ENCODE measurements around the gene CCM2. TPM values are rescaled to one million over a fixed set of nuclear protein-coding genes. Genes with fewer than 3 reads are reported as not detected.

The CCM2 gene
- total RNA-seq, 1 donor from 2014 or later = 36.4 TPM

- DNase-seq (ENCODE audit: low spot score) = no peak
Observed at GRCh38 chr7:45065031-45065995, 65.3 kb downstream of the CCM2 start.

GRCh38 chr7:45066409-45066808, 66.4 kb downstream of the CCM2 start:
- DNase-seq (ENCODE audit: low spot score) = no peak

DNA sequence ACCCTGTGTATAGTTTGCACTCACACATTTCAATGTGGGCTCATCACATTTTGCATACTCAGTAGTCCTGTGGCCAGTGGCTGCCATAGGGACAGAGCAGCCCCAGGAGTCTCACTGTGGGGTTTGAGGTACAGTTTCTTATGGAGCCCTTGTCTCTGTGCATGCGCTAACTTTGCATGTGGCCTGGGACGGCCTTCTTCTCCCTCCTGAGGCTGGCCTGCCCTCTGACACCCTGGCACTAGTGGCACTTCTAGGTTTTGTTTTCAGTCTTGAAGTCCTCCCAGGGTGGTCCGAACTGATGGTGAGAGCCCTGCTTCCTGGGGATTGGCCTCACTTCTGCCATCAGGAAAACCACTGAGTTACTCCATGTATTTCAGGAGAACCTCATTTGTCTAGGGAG, 67.6 kb downstream of the CCM2 start:
- DNase-seq (ENCODE audit: low spot score) = no peak

DNA sequence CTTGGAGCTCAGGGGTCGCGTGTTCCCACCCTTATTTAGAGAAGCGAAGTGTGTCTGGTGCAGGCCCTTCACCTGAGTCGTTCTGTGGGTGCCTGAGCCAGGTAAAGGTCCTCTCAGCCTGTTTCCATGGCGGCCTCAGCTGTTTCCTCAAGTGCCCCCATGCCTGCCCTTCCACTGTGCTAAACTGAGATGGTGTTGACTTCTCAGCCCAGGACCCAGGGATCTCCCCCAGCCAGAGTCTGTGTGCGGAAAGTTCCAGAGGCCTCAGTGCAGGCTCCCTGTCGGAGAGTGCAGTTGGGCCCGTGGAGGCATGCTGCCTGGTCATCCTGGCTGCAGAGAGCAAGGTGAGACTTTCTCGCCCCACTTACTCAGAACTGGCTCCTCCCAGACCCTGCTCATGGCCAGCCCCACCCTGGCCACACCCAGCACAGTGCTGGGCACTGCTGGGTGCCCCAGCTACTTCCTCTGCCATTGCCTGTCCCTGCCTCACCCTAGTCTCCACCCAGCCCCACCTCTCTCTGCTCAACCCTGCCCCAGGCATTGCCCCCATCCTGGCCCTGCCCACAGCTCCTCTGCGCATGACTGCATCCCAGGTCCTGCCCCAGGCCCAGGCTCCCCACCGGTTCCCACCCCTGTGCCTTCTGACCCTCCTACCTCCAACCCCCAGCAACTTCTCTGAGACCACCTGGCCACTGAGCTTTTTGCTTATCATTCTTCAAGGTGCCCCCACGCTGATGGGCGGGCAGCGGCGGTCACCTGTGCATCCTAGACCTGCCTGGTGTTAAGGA, 68.4 kb downstream of the CCM2 start:
- no peak for DNase-seq (ENCODE audit: low spot score)

DNA sequence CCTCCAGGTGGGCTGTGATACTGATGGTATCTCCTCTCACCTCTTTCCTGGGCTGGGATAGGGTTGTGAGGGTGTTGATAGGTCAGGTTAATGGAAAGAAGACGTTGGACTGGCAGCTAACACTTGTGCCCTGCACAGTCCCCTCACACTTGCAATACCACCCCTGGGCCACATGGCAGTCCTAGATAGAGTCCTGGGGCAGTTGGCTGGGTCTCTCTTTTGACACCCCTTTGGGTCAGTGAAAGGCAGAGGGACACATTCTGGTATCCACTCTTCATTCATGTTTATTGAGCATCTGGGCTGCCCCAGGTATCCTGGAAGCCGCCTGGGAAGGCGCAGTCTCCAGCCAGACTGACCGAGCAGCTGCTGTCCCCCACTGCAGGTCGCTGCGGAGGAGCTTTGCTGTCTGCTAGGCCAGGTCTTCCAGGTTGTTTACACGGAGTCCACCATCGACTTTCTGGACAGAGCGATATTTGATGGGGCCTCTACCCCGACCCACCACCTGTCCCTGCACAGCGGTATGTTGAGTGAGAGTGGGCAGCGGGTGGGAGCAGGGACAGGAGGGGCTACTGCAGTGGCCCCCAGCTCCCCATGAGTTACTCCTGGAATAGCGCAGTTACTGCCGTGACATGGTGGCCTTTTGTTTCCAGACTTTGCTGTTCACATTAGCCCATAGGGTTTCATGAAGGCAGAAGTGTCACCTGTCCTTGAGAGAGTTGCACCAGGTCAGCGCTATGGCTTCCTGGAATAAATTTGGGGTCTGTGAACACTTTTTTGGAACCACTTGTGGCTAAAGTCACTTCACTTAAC, 69.6 kb downstream of the CCM2 start:
- no peak for DNase-seq (ENCODE audit: low spot score)

DNA sequence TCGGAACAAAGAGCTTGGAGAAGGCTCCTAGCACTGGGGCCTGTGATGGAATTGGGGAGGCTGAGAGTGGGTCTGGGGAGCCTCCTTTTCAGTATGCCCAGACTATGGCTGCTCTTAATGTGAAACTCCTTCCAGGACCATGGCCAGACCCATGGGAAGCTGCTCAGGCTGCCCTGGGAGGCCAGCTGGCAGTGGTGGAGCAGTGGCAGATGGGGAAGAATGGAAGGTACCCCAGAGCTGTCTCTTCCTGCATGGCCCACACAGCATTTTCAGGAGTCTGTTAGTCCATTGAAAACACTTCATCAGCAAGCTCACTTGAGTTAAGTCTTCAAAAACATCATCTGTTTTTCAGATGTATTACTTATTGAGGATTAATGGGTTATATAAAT, 70.2 kb downstream of the CCM2 start:
- DNase-seq (ENCODE audit: low spot score) = no peak

GRCh38 chr7:45071528-45071927, 71.5 kb downstream of the CCM2 start:
- no peak for DNase-seq (ENCODE audit: low spot score)

DNA sequence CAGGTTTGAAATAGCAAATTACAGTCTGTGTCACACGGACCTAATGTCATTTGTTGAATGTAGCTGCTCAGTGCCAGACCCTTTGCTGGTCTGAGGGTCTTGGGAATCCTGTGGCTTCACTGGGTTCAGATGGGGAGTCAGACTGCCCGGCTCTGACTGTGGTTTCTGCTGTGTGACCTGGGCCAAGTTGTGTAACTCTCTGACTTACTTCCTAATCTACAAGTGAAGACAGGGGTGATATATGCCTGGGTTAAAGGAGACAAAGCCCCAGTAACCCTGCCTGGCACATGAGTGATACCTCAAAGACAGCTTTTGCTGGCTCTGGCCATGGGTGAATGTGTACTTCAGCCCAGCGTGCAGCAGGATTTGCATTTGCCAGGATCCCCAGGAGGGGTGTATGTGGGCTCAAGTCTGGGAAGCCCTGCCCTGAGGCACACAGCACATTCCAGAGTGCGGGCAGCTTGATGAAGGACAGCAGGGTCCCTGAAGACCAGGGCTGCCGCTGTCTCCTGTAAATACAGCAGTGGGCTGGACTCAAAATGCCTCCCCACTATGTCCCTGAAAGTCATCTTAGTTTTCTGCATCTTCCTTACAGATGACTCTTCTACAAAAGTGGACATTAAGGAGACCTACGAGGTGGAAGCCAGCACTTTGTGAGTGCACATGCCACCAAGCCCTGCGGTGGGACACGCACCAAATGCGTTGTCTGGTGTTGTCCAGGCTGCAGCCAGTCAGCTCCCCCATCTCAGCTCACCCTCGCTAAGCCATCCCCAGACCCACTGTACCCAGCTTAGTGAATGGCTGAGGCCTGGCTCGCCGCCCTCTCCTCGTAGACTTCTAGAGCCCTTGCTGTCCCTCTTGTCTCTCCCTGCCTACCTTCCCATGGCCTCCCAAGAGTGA, 72.4 kb downstream of the CCM2 start:
- DNase-seq (ENCODE audit: low spot score) = no peak

GRCh38 chr7:45073031-45073785, 73.2 kb downstream of the CCM2 start:
- DNase-seq (ENCODE audit: low spot score) = no peak

- no peak for DNase-seq (ENCODE audit: low spot score)
Observed at GRCh38 chr7:45073786-45074527, 74.0 kb downstream of the CCM2 start.

- no peak for DNase-seq (ENCODE audit: low spot score)
Observed at GRCh38 chr7:45074528-45075354, 74.7 kb downstream of the CCM2 start.

DNA sequence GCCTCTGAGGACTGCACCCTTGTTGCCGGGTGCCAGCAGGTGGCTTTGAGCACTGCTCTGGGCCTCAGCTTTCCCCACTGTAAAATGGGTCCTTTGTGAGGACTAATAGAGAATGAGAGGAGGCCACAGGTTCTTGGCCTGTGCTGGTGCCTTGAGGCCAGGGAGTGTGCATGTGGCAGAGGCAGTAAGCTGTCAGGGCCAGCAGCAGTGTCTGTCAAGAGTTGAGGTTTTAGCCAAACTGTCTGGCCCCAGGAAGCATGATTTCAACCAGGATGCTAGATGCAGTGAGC, 75.3 kb downstream of the CCM2 start:
- no peak for DNase-seq (ENCODE audit: low spot score)

DNA sequence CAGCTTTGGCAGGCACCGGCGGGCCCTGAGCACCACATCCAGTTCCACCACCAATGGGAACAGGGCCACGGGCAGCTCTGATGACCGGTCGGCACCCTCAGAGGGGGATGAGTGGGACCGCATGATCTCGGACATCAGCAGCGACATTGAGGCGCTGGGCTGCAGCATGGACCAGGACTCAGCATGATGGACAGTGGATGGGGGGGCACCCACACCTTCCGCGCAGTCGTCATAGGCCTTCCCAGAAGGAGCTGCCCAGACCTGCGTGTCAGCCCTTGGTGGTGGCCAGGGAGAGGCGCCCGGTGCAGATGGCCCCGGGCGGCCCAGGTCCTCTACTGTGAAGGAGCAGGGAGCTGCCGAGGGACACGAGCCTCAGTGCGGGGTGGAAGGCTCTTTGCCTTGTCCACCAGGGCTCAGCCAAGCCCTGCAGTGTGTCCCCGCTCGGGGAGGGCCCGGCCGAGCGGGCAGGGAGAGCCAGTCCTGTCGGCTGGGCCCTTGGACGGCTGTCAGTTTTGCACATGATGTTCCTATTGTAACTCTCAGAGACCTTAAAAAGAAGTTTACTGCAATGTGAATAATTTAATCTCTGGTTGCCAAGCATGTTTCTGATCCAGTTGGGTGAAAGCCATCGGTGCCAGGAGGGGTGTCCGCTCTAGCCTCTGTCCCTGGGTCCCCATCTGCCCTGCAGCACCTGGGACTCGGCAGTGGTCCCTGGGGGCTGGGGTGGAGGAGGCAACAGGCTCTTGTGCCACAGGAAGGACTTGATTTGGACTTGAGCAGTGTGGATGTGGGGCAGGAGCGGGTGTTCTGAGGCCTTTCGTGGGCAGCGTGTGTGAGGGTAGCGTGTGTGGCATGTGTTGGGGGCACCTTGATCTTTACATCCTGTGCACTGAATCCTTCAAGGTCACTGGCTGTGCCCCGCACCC, 76.1 kb downstream of the CCM2 start:
- no peak for DNase-seq (ENCODE audit: low spot score)

- DNase-seq (ENCODE audit: low spot score) = no peak
Observed at GRCh38 chr7:45076946-45077345, 76.9 kb downstream of the CCM2 start.

DNA sequence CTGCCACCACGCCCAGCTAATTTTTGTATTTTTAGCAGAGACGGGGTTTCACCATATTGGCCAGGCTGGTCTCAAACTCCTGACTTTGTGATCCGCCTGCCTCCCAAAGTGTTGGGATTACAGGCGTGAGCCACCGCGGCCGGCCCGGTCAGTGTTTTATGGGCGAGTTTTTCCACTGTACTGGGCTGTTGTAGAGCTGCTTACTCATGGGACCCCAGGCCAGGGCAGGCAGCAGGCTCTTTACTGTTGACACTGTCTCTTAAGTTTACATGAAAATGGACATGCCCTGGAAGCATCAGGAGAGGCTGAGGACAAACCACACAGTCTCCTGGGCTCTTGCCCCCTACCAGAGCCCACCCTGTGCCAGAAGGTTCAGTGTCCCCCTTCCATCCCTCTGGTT, 77.6 kb downstream of the CCM2 start:
- no peak for DNase-seq (ENCODE audit: low spot score)

DNA sequence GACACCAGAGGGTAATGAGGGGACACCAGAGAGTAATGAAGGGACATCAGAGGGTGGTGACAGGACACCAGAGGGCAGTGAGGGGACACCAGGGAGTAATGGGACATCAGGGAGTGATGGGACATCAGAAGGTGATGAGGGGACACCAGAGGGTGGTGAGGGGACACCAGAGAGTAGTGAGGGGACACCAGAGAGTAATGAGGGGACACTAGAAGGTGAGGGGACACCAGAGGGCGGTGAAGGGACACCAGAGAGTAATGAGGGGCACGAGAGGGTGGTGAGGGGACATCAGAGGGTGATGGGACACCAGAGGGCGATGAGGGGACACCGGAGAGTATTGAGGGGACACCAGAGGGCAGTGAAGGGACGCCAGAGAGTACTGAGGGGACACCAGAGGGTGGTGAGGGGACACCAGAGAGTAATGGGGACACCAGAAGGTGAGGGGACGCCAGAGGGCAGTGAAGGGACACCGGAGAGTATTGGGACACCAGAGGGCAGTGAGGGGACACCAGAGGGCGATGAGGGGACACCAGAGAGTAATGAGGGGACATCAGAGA, 78.2 kb downstream of the CCM2 start:
- no peak for DNase-seq (ENCODE audit: low spot score)

DNA sequence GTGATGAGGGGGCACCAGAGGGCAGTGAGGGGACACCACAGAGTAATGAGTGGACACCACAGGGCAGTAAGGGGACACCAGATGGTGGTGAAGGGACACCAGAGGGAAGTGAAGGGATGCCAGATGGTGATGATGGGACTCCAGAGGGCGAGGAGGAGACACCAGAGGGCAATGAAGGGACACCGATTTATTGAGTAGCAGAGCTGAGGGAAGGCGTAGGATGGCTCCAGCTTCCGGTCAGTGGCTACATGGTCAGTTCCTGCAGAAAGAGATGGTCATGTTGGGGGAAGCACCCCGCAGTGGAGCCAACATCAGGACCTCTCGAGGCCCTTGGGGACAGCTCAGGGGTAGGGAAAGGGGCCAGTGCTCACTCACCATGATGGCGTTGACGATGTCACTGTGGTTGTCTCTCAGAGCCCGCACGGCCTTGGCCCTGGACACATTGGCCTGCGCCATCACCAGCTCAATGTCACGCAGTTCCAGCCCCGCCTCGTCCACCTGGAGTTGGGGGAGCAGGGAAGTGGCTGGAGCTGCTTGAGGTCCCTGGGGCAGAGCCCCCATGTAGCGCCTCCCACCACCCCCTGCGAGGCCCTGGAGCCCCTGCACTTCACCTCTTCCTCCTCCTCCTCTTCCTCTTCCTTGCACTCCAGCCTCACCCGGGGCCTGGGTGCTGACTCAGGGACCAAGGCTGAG, 80.4 kb downstream of the CCM2 start:
- DNase-seq (ENCODE audit: low spot score) = no peak

Measured in mucosa of gallbladder (tissue), 1 donor.